Measurements from ENCODE around the gene KCNT2.
"Not testable (repeated sequence)": the region's sequence is repeated elsewhere in the genome, so short reads cannot be mapped to it uniquely, and the experiment has no call there.

KCNT2 gene

DNA sequence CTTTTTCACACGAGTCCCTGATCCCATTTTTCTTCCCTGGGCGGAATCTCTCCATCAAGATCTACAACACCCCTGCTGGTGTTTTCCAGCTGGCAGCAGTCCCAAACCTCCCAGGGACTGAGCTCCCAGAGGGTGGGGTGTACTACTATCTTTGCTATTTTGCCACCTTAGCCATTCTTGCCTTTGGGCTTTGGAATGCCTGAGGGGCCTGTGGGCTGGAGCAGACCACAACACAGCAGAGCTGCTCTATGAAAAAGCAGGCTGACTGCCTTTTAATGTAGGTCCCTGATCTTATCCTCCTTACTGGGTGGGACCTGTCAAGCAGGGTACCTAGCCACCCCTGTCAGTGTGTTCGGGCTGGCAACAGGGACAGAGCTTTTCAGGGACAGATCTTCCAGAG lies 91.9 kb downstream of the KCNT2 start:
- Histone ChIP-seq H3K4me1 (ENCODE audit: control insufficient read depth, insufficient read depth, low read length) (no peaks in the 10 kb centered on the region; the same call in 1 of the 2 replicates), H3K36me3 (ENCODE audit: control insufficient read depth, insufficient read depth, low read length) (no peaks in the 10 kb centered on the region), H3K9me3 (ENCODE audit: control insufficient read depth, insufficient read depth, low read length) (no peaks in the 10 kb centered on the region)

DNA sequence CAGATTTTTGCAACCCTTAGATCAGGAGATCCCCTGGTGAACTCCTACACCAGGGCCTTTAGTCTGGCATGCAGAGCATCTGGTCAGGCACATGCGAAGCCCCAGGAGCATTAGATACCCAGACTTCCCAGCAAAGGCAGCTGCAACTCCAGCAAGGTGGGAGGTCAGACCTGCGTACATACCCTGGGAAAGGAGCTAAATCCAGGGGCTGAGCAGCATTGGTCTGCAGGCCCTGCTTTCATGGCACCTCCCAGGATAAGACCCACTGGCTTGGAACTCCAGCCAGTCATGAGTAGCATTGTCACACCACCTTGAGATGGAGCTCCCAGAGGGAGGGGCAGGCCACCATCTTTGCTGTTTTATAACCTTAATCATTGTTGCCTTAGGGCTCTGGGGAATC lies 92.3 kb downstream of the KCNT2 start:
- H3K36me3 ChIP-seq (ENCODE audit: control insufficient read depth, insufficient read depth, low read length), result no peaks in the 10 kb centered on the region
- no peak overlapping the region for H3K27ac ChIP-seq (ENCODE audit: low read depth, low read length)
- H3K27me3 ChIP-seq (ENCODE audit: control insufficient read depth, insufficient read depth, low read length), result no peaks in the 10 kb centered on the region
- no peaks in the 10 kb centered on the region; the same call in 1 of the 2 replicates for H3K4me1 ChIP-seq (ENCODE audit: control insufficient read depth, insufficient read depth, low read length)
- H3K9ac ChIP-seq (ENCODE audit: low read depth, low read length), result no peak overlapping the region
- no peak overlapping the region for H3K4me3 ChIP-seq (ENCODE audit: low read depth, low read length)
- no peaks in the 10 kb centered on the region for H3K9me3 ChIP-seq (ENCODE audit: control insufficient read depth, insufficient read depth, low read length)

More for the DNA sequence above, 91.9 kb downstream of the KCNT2 start:
- no peak overlapping the region for H3K27ac ChIP-seq (ENCODE audit: low read depth, low read length)
- H3K27me3 ChIP-seq (ENCODE audit: control insufficient read depth, insufficient read depth, low read length), result no peaks in the 10 kb centered on the region
- no peak overlapping the region for H3K4me3 ChIP-seq (ENCODE audit: low read depth, low read length)
- no peak overlapping the region for H3K9ac ChIP-seq (ENCODE audit: low read depth, low read length)

DNA sequence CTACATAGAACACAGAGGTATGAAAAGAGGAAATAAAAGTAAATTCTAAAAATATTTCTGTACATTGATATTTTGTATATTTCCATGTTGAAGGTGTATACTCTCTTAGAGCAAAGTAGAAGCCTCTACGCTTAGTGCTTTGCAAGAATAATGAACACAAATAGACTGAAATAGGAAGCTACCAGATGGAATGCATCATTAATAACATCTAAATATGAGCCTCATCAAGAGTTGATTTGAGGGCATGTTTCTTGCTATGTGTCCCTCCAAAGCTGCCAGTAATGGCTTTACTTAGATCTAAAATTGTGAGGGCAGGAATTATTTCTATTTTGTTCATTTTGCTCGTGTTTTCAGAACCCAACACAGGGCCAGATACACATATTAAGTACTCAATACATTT lies 94.4 kb downstream of the KCNT2 start:
- Histone ChIP-seq H3K9me3 (ENCODE audit: control insufficient read depth, insufficient read depth, low read length) (no peaks in the 10 kb centered on the region), H3K4me1 (ENCODE audit: control insufficient read depth, insufficient read depth, low read length) (no peaks in the 10 kb centered on the region; the same call in 1 of the 2 replicates), H3K27me3 (ENCODE audit: control insufficient read depth, insufficient read depth, low read length) (no peaks in the 10 kb centered on the region), H3K27ac (ENCODE audit: low read depth, low read length) (no peak overlapping the region), H3K4me3 (ENCODE audit: low read depth, low read length) (no peak overlapping the region), H3K36me3 (ENCODE audit: control insufficient read depth, insufficient read depth, low read length) (no peaks in the 10 kb centered on the region), H3K9ac (ENCODE audit: low read depth, low read length) (no peak overlapping the region)

DNA sequence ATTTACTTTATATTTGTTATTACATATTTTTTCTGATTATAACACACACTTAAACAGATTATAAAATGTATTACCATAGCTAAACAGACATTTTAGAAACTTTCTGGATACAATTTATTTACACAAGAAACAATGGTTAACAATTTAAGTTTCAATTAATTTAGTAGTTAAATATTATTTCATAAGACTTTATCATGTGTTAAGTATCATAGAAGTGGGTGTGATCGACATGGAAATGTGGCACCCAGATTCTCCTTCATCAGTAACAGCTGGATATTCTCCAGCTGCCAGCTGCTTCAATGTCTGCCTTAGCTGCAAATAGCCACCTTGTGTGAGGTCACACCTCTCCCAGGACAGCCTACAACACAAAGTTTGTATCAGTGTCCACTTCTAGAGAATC lies 97.8 kb downstream of the KCNT2 start:
- Histone ChIP-seq H3K9me3 (ENCODE audit: control insufficient read depth, insufficient read depth, low read length) (no peaks in the 10 kb centered on the region), H3K4me3 (ENCODE audit: low read depth, low read length) (no peak overlapping the region), H3K27ac (ENCODE audit: low read depth, low read length) (no peak overlapping the region), H3K36me3 (ENCODE audit: control insufficient read depth, insufficient read depth, low read length) (no peaks in the 10 kb centered on the region), H3K4me1 (ENCODE audit: control insufficient read depth, insufficient read depth, low read length) (no peaks in the 10 kb centered on the region), H3K27me3 (ENCODE audit: control insufficient read depth, insufficient read depth, low read length) (no peaks in the 10 kb centered on the region), H3K9ac (ENCODE audit: low read depth, low read length) (no peak overlapping the region)

DNA sequence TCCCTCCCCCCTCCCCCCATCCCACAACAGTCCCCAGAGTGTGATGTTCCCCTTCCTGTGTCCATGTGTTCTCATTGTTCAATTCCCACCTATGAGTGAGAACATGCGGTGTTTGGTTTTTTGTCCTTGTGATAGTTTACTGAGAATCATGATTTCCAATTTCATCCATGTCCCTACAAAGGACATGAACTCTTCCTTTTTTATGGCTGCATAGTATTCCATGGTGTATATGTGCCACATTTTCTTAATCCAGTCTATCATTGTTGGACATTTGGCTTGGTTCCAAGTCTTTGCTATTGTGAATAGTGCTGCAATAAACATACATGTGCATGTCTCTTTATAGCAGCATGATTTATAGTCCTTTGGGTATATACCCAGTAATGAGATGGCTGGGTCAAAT lies 104.0 kb downstream of the KCNT2 start:
- not testable (repeated sequence) for H3K4me1 ChIP-seq (ENCODE audit: control insufficient read depth, insufficient read depth, low read length)

DNA sequence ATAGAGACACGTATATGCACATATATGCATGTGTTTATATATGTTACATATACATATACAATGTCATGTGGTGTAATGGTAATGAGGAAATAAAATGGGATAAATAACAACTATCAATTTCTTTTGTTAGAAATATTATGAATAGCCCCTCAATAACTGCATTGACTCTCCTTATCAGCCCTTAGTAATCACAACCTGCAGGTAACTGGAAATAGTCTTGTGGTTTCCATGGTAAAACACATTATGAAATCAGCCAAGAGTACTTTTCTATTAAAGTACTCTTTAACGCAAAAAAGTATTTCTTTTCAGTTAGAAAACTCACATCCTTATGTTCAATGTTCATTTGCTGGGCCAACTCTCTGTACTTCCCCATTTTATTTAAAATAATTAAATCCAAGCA lies 105.8 kb downstream of the KCNT2 start:
- Histone ChIP-seq H3K4me3 (ENCODE audit: low read depth, low read length) (no peak overlapping the region), H3K9ac (ENCODE audit: low read depth, low read length) (no peak overlapping the region), H3K4me1 (ENCODE audit: control insufficient read depth, insufficient read depth, low read length) (peaks cover 6% of the 10 kb centered on the region; the same call in 1 of the 2 replicates), H3K9me3 (ENCODE audit: control insufficient read depth, insufficient read depth, low read length) (no peaks in the 10 kb centered on the region), H3K27ac (ENCODE audit: low read depth, low read length) (no peak overlapping the region), H3K36me3 (ENCODE audit: control insufficient read depth, insufficient read depth, low read length) (no peaks in the 10 kb centered on the region), H3K27me3 (ENCODE audit: control insufficient read depth, insufficient read depth, low read length) (no peaks in the 10 kb centered on the region)

More for the DNA sequence above, 104.0 kb downstream of the KCNT2 start:
- H3K27ac ChIP-seq (ENCODE audit: low read depth, low read length); H3K9ac ChIP-seq (ENCODE audit: low read depth, low read length); H3K4me3 ChIP-seq (ENCODE audit: low read depth, low read length); H3K36me3 ChIP-seq (ENCODE audit: control insufficient read depth, insufficient read depth, low read length); H3K27me3 ChIP-seq (ENCODE audit: control insufficient read depth, insufficient read depth, low read length); H3K9me3 ChIP-seq (ENCODE audit: control insufficient read depth, insufficient read depth, low read length): not testable (repeated sequence)

DNA sequence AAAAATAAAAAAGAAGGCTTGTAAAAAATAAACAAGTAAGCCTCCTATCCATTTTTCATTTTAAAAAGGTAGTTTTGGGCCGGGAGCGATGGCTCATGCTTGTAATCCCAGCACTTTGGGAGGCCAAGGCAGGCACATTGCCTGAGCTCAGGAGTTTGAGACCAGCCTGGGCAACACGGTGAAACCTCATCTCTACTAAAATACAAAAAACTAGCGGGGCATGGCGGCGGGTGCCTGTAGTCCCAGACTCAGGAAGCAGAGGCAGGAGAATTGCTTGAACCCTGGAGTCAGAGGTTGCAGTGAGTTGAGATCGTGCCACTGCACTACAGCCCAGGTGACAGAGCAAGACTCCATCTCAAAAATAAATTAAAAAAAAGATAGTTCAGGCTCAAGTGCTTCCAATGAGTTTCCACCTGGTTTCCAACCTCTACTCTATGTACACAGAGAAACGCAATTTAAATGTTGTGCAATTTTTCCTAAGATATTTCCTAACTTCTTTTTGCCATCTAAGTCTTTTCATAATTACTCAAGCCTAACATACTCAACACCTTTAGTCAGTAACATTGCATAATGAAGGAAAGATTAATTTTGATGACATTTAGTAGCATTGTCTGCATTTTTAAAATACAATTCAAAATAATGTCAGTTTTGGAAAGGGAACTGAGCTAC lies 106.3 kb downstream of the KCNT2 start:
- H3K36me3 ChIP-seq (ENCODE audit: control insufficient read depth, insufficient read depth, low read length), result no peaks in the 10 kb centered on the region

GRCh38 chr1:196497817-196498216 lies 110.4 kb downstream of the KCNT2 start:
- H3K27ac ChIP-seq (ENCODE audit: low read depth, low read length), result no peak overlapping the region
- H3K4me3 ChIP-seq (ENCODE audit: low read depth, low read length), result no peak overlapping the region
- H3K4me1 ChIP-seq (ENCODE audit: control insufficient read depth, insufficient read depth, low read length), result peaks cover 6% of the 10 kb centered on the region; the same call in 1 of the 2 replicates
- no peaks in the 10 kb centered on the region for H3K9me3 ChIP-seq (ENCODE audit: control insufficient read depth, insufficient read depth, low read length)
- no peak overlapping the region for H3K9ac ChIP-seq (ENCODE audit: low read depth, low read length)
- no peaks in the 10 kb centered on the region for H3K27me3 ChIP-seq (ENCODE audit: control insufficient read depth, insufficient read depth, low read length)
- no peaks in the 10 kb centered on the region for H3K36me3 ChIP-seq (ENCODE audit: control insufficient read depth, insufficient read depth, low read length)

More for the DNA sequence above, 106.3 kb downstream of the KCNT2 start:
- Histone ChIP-seq H3K4me3 (ENCODE audit: low read depth, low read length) (no peak overlapping the region), H3K27ac (ENCODE audit: low read depth, low read length) (no peak overlapping the region), H3K9ac (ENCODE audit: low read depth, low read length) (no peak overlapping the region), H3K27me3 (ENCODE audit: control insufficient read depth, insufficient read depth, low read length) (no peaks in the 10 kb centered on the region), H3K9me3 (ENCODE audit: control insufficient read depth, insufficient read depth, low read length) (no peaks in the 10 kb centered on the region), H3K4me1 (ENCODE audit: control insufficient read depth, insufficient read depth, low read length) (peaks cover 6% of the 10 kb centered on the region; the same call in 1 of the 2 replicates)

- H3K4me1 ChIP-seq (ENCODE audit: control insufficient read depth, insufficient read depth, low read length), result peaks cover 6% of the 10 kb centered on the region; the same call in 1 of the 2 replicates
- H3K36me3 ChIP-seq (ENCODE audit: control insufficient read depth, insufficient read depth, low read length), result peaks cover 12% of the 10 kb centered on the region; the same call in 1 of the 2 replicates
- H3K9ac ChIP-seq (ENCODE audit: low read depth, low read length), result no peak overlapping the region
- no peak overlapping the region for H3K4me3 ChIP-seq (ENCODE audit: low read depth, low read length)
- no peak overlapping the region for H3K27ac ChIP-seq (ENCODE audit: low read depth, low read length)
- no peaks in the 10 kb centered on the region for H3K27me3 ChIP-seq (ENCODE audit: control insufficient read depth, insufficient read depth, low read length)
- H3K9me3 ChIP-seq (ENCODE audit: control insufficient read depth, insufficient read depth, low read length), result no peaks in the 10 kb centered on the region
Measured at GRCh38 chr1:196494766-196495165, 113.5 kb downstream of the KCNT2 start.

- Histone ChIP-seq H3K4me1 (ENCODE audit: control insufficient read depth, insufficient read depth, low read length) (no peaks in the 10 kb centered on the region; the same call in 1 of the 2 replicates), H3K36me3 (ENCODE audit: control insufficient read depth, insufficient read depth, low read length) (peaks cover 16% of the 10 kb centered on the region), H3K27ac (ENCODE audit: low read depth, low read length) (no peak overlapping the region), H3K27me3 (ENCODE audit: control insufficient read depth, insufficient read depth, low read length) (no peaks in the 10 kb centered on the region), H3K9ac (ENCODE audit: low read depth, low read length) (no peak overlapping the region), H3K4me3 (ENCODE audit: low read depth, low read length) (no peak overlapping the region), H3K9me3 (ENCODE audit: control insufficient read depth, insufficient read depth, low read length) (no peaks in the 10 kb centered on the region)
Measured at GRCh38 chr1:196493881-196494280, 114.4 kb downstream of the KCNT2 start.

DNA sequence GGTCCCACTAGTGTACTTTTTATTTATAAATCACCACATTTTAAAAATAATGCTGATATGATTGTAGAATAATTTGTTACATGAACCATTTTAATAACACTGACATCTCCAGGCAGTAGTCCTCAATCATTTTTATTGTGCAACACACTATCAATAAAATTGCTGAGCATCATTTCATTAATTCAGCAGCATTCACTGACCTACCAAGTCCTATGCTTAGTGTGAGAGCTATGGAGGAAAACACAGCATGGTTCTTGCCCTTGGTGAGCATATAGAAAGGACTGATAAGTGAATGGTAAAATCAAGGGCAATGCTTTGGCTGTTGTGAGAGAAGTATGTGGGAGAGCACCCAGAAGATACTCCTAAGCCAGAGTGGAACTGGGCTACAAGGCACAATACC lies 119.7 kb downstream of the KCNT2 start:
- Histone ChIP-seq H3K9ac (ENCODE audit: low read depth, low read length) (no peak overlapping the region), H3K27me3 (ENCODE audit: control insufficient read depth, insufficient read depth, low read length) (no peaks in the 10 kb centered on the region), H3K4me3 (ENCODE audit: low read depth, low read length) (no peak overlapping the region), H3K9me3 (ENCODE audit: control insufficient read depth, insufficient read depth, low read length) (no peaks in the 10 kb centered on the region), H3K36me3 (ENCODE audit: control insufficient read depth, insufficient read depth, low read length) (peaks cover 17% of the 10 kb centered on the region), H3K4me1 (ENCODE audit: control insufficient read depth, insufficient read depth, low read length) (no peaks in the 10 kb centered on the region), H3K27ac (ENCODE audit: low read depth, low read length) (no peak overlapping the region)
